KMS-11 (cell line): Measurements from ENCODE around the gene SCLY.

Experiments
- H2AFZ ChIP-seq: fragments of 200-600 bp; sonication (generic); 2 replicates; pipeline ENCODE4 v1.6.1; 2016; ENCODE audit warnings: antibody characterized with exemption, mixed run types, low read depth
- H3K27ac ChIP-seq: fragments of 200-600 bp; sonication (generic); 2 replicates; pipeline ENCODE4 v1.6.1; 2016; ENCODE audit warnings: mild to moderate bottlenecking, mixed run types
- H3K27me3 ChIP-seq: fragments of 200-600 bp; sonication (generic); 2 replicates; pipeline ENCODE4 v1.6.1; 2017; ENCODE audit warnings: mild to moderate bottlenecking, low read depth, mixed run types, moderate library complexity; ENCODE audit not compliant: insufficient read depth
- H3K36me3 ChIP-seq: fragments of 200-600 bp; sonication (generic); 2 replicates; pipeline ENCODE4 v1.6.1; 2017; ENCODE audit warnings: mild to moderate bottlenecking, mixed run types; ENCODE audit not compliant: insufficient read depth
- H3K4me1 ChIP-seq: fragments of 200-600 bp; sonication (generic); 2 replicates; pipeline ENCODE4 v1.6.1; 2016; ENCODE audit warnings: mild to moderate bottlenecking, low read depth, mixed run types; ENCODE audit not compliant: poor library complexity, severe bottlenecking
- H3K4me2 ChIP-seq: fragments of 200-600 bp; sonication (generic); 2 replicates; pipeline ENCODE4 v1.7.0; 2016; ENCODE audit warnings: mild to moderate bottlenecking, mixed run types
- H3K4me3 ChIP-seq: fragments of 200-600 bp; sonication (generic); IDR thresholded peaks from 2 replicates; pipeline ENCODE4 v1.6.1; 2017; ENCODE audit warnings: low read depth, low read length, mixed read lengths; ENCODE audit not compliant: insufficient read depth
- H3K79me2 ChIP-seq: fragments of 200-600 bp; sonication (generic); 2 replicates; pipeline ENCODE4 v1.6.1; 2016; ENCODE audit warnings: low read depth, mixed run types; ENCODE audit not compliant: insufficient read depth
- H3K9ac ChIP-seq: fragments of 200-600 bp; sonication (generic); 2 replicates; pipeline ENCODE4 v1.6.1; 2016; ENCODE audit warnings: mild to moderate bottlenecking, mixed run types
- H4K20me1 ChIP-seq: fragments of 200-600 bp; sonication (generic); 2 replicates; pipeline ENCODE4 v1.6.1; 2016; ENCODE audit warnings: mild to moderate bottlenecking, mixed run types; ENCODE audit not compliant: insufficient read depth
- CTCF ChIP-seq: fragments of 200-600 bp; sonication (generic); conservative IDR thresholded peaks from 2 replicates; pipeline ENCODE4 v1.6.1; 2017; ENCODE audit warnings: low read depth, mild to moderate bottlenecking, antibody characterized with exemption, low read length, moderate library complexity, mixed read lengths

Gene SCLY

GRCh38 chr2:238121511-238122286, 60.9 kb downstream of the SCLY start:
- H3K9ac ChIP-seq: no peak overlapping the region
- H3K4me3 ChIP-seq: no peak overlapping the region
- no peaks in the 10 kb centered on the region for H3K79me2 ChIP-seq
- no peaks in the 10 kb centered on the region for H4K20me1 ChIP-seq
- H3K4me2 ChIP-seq: no peak overlapping the region
- H3K4me1 ChIP-seq: peaks cover 9% of the 10 kb centered on the region
- H3K27ac ChIP-seq: no peak overlapping the region
- no peaks in the 10 kb centered on the region for H3K36me3 ChIP-seq
- H3K27me3 ChIP-seq: no peaks in the 10 kb centered on the region; the same call in 1 of the 2 replicates
- TF ChIP-seq CTCF: no peak
- no peak overlapping the region for H2AFZ ChIP-seq

- H3K9ac ChIP-seq: no peak overlapping the region
- no peak overlapping the region for H2AFZ ChIP-seq
- peaks cover 9% of the 10 kb centered on the region for H3K4me1 ChIP-seq
- H3K79me2 ChIP-seq: no peaks in the 10 kb centered on the region
- H3K4me3 ChIP-seq: no peak overlapping the region
- H3K27me3 ChIP-seq: no peaks in the 10 kb centered on the region; the same call in 1 of the 2 replicates
- H3K36me3 ChIP-seq: no peaks in the 10 kb centered on the region
- no peak overlapping the region for H3K4me2 ChIP-seq
- no peak for TF ChIP-seq CTCF
- H4K20me1 ChIP-seq: no peaks in the 10 kb centered on the region
- H3K27ac ChIP-seq: no peak overlapping the region
Measured at GRCh38 chr2:238122287-238123217, 61.8 kb downstream of the SCLY start.

- H3K36me3 ChIP-seq: no peaks in the 10 kb centered on the region
- no peak overlapping the region for H3K4me3 ChIP-seq
- H3K27ac ChIP-seq: no peak overlapping the region
- no peaks in the 10 kb centered on the region for H4K20me1 ChIP-seq
- no peak overlapping the region for H3K4me2 ChIP-seq
- no peak overlapping the region for H3K9ac ChIP-seq
- peaks cover 9% of the 10 kb centered on the region for H3K4me1 ChIP-seq
- TF ChIP-seq CTCF: no peak
- no peaks in the 10 kb centered on the region for H3K79me2 ChIP-seq
- H2AFZ ChIP-seq: no peak overlapping the region
- H3K27me3 ChIP-seq: no peaks in the 10 kb centered on the region; the same call in 1 of the 2 replicates
Measured at GRCh38 chr2:238123218-238123971, 62.6 kb downstream of the SCLY start.

GRCh38 chr2:238123991-238124470, 63.2 kb downstream of the SCLY start:
- no peak overlapping the region for H3K4me2 ChIP-seq
- H4K20me1 ChIP-seq: no peaks in the 10 kb centered on the region
- H3K9ac ChIP-seq: no peak overlapping the region
- no peaks in the 10 kb centered on the region for H3K36me3 ChIP-seq
- H3K4me3 ChIP-seq: no peak overlapping the region
- H3K27ac ChIP-seq: no peak overlapping the region
- H2AFZ ChIP-seq: no peak overlapping the region
- TF ChIP-seq CTCF: no peak
- H3K79me2 ChIP-seq: no peaks in the 10 kb centered on the region
- H3K27me3 ChIP-seq: no peaks in the 10 kb centered on the region; the same call in 1 of the 2 replicates
- H3K4me1 ChIP-seq: peaks cover 9% of the 10 kb centered on the region
